ENCODE measurements around the gene APOB.

APOB gene

GRCh38 chr2:21005111-21005699, 38.7 kb downstream of the APOB start:
- no peak for TF ChIP-seq CTCF (IDR thresholded peaks at IDR 0.05)
- no peak for TF ChIP-seq ZFX (IDR thresholded peaks at IDR 0.05; ENCODE audit: borderline replicate concordance)
- no peak overlapping the region for H3K27ac ChIP-seq

GRCh38 chr2:21004181-21004572, 39.7 kb downstream of the APOB start:
- TF ChIP-seq CTCF (IDR thresholded peaks at IDR 0.05) (no peak), ZFX (IDR thresholded peaks at IDR 0.05; ENCODE audit: borderline replicate concordance) (no peak)
- no peak overlapping the region for H3K27ac ChIP-seq

GRCh38 chr2:21003572-21004180, 40.2 kb downstream of the APOB start:
- no peak overlapping the region for H3K27ac ChIP-seq
- TF ChIP-seq CTCF (IDR thresholded peaks at IDR 0.05): no peak
- no peak for TF ChIP-seq ZFX (IDR thresholded peaks at IDR 0.05; ENCODE audit: borderline replicate concordance)

GRCh38 chr2:21002814-21003192, 41.1 kb downstream of the APOB start:
- TF ChIP-seq CTCF (IDR thresholded peaks at IDR 0.05) (no peak), ZFX (IDR thresholded peaks at IDR 0.05; ENCODE audit: borderline replicate concordance) (no peak)
- H3K27ac ChIP-seq: no peak overlapping the region

DNA sequence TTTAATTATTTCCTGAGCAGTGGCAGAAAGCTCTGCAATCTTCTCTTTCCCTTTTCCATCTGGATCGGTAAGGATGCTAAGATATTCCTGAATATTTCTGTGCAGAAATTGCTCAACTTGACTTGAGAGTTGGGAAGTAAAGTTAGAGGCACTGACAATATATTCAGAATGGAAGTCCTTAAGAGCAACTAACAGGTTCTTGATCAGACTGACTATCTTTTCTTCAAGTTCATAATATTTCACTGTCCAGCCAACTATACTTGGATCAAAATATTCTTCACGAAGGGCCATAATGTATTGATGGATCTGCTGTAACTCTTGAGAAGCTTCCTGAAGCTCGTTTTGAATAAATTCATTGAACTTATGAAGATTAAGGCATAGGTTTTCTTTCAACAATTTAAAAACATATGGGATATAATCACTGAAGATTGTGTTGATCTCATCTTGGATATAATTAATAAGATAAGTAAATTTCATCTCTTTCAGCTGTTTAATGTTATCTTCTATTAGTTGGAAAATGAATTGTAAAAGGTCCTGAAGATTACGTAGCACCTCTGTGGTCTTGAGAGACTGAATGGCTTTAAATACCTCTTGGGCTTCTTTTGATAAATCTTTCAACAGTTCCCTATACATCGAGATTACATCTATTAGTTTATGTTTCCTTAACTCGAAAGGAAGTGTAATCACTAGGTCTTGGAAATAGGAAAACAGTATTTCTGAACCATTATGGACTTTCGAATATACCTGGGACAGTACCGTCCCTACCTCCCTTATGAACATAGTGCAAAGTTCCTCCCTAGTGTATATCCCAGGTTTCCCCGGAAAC, 41.7 kb downstream of the APOB start:
- no peak overlapping the region for H3K27ac ChIP-seq
- TF ChIP-seq ZFX (IDR thresholded peaks at IDR 0.05; ENCODE audit: borderline replicate concordance) (no peak), CTCF (IDR thresholded peaks at IDR 0.05) (no peak)

GRCh38 chr2:21001225-21001946, 42.5 kb downstream of the APOB start:
- TF ChIP-seq ZFX (IDR thresholded peaks at IDR 0.05; ENCODE audit: borderline replicate concordance): no peak
- no peak for TF ChIP-seq CTCF (IDR thresholded peaks at IDR 0.05)

More at GRCh38 chr2:21001225-21001946, 42.5 kb downstream of the APOB start:
- no peak overlapping the region for H3K27ac ChIP-seq
